Transverse colon (tissue), 4 donors: ENCODE measurements around the gene MARK2. TPM values are rescaled to one million over a fixed set of nuclear protein-coding genes. Genes with fewer than 3 reads are reported as not detected.

Experiments used
- DNase-seq: peaks from one replicate; pipeline ENCODE4 v3.0.0-alpha.2; 2019
- H3K27ac ChIP-seq, 4 donors: fragments of 200-600 bp; sonication (generic); 2 replicates each; pipeline ENCODE4 v1.5.1; 2016 to 2018; ENCODE audit warnings: inconsistent platforms in 4 of 4
- H3K27me3 ChIP-seq: fragments of 200-600 bp; sonication (generic); 2 replicates; pipeline ENCODE4 v1.5.1; 2017; ENCODE audit warnings: inconsistent platforms
- H3K36me3 ChIP-seq, 4 donors: fragments of 200-600 bp; sonication (generic); 2 replicates each; pipeline ENCODE4 v1.5.1; 2017 to 2019; ENCODE audit warnings: inconsistent platforms in 4 of 4
- H3K4me1 ChIP-seq, 4 donors: fragments of 200-600 bp; sonication (generic); 2 replicates each; pipeline ENCODE4 v1.5.1; 2017 to 2020; ENCODE audit warnings: inconsistent platforms in 4 of 4
- H3K4me3 ChIP-seq, 4 donors: fragments of 200-600 bp; sonication (generic); 1 replicate in 1 of 4; 2 replicates in 3 of 4; pipeline versions ENCODE4 v1.5.1 to v1.6.1; 2017 to 2019; ENCODE audit warnings: inconsistent platforms in 4 of 4
- H3K9me3 ChIP-seq, 2 donors: fragments of 200-600 bp; sonication (generic); 2 replicates each; pipeline ENCODE4 v1.5.1; 2017 to 2019; ENCODE audit warnings: inconsistent platforms in 2 of 2
- EP300 ChIP-seq: sonication (generic); formaldehyde crosslinking; IDR thresholded peaks from one replicate; pipeline ENCODE4 v1.6.1; 2017; ENCODE audit warnings: antibody characterized with exemption, low read depth
- POLR2A ChIP-seq: fragments of 450-650 bp; IDR thresholded peaks from one replicate; pipeline ENCODE4 v1.6.1; 2016; ENCODE audit warnings: antibody characterized with exemption, mild to moderate bottlenecking, moderate library complexity
- POLR2AphosphoS5 ChIP-seq, 3 donors: sonication (generic); formaldehyde crosslinking; IDR thresholded peaks; one replicate each; pipeline ENCODE4 v1.6.1; 2016; ENCODE audit warnings: antibody characterized with exemption in 3 of 3
- WGBS, 2 donors: methylation state at CpG; one replicate each; pipeline ENCODE4 v1.1.5; 2018; ENCODE audit warnings: low coverage in 1 of 2; 5-methylcytosine and 5-hydroxymethylcytosine counted together
- in situ Hi-C, 4 donors: fragments of 200-750 bp; cut with MboI; loops; one replicate each; pipeline versions ENCODE4 v1.15.0 to v1.15.1; 2017; ENCODE audit warnings: low sequenced_read_pairs in 3 of 4, low pct_ligation_motif_present in 1 of 4, low pct_unique_long_range_greater_than_20kb in 1 of 4
- intact Hi-C: fragments of 100-400 bp; cut with DNase I; formaldehyde crosslinking; loops from one replicate; pipeline ENCODE4 v1.15.1; 2023; ENCODE audit warnings: low total_unique reads
- total RNA-seq, 4 donors: library from RNA; depleted of rRNA; stranded (reverse); fragments of >200 nt; gene quantifications; one replicate each; pipeline ENCODE4 v1.1.0, GENCODE V29; 2016
- TF ChIP-seq, protein P1 (sequence below), 5 experiments: fragments of 200-600 bp in 3 of 5; fragments of 450-650 bp in 2 of 5; sonication (generic) in 3 of 5; IDR thresholded peaks; 1 replicate in 2 of 5; 2 replicates in 3 of 5; pipeline ENCODE4 v1.5.1; 2016 to 2017; ENCODE audit warnings: antibody characterized with exemption in 5 of 5, inconsistent platforms in 3 of 5, mild to moderate bottlenecking in 2 of 5, moderate library complexity in 1 of 5

The MARK2 gene
- total RNA-seq, 4 donors from 2014 or later, result 33.0 to 106 (median 77.8) TPM

DNA sequence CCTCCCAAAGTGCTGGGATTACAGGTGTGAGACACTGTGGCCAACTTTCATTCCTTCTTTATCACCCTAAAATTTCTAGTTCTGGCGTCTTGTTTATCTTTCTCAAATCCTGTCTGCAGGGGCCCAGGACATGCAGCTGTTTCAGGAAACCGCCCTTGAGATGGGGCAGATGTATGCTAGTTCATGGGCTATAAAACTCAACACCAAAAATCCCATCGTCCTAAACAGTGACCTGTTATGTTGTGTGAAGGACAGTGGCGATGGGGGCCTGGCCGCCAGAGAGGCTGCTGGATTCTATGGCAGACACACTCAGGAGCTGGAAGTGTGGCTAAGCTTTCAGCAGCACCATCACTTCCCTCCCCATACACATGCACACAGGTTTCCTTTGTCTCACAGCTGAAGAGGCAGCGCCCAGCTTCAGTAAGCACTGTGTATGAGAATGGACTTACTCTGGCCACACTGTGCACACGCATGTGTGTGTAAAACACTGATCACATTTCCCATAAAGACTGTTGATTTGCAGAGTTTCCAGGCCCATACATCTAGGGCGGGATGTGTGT is 36.7 kb downstream of the MARK2 start:
- H3K27me3 ChIP-seq, result no peaks in the 10 kb centered on the region
- no peaks in the 10 kb centered on the region for H3K36me3 ChIP-seq
- H3K4me1 ChIP-seq, result peaks cover 38 to 65% (median 50%) of the 10 kb centered on the region in 4 donors
- H3K27ac ChIP-seq, result no peak overlapping the region
- in situ Hi-C loops (no loop called here), intact Hi-C loops (no loop called here)
- TF ChIP-seq EP300 (no peak), POLR2AphosphoS5 (IDR thresholded peaks at IDR 0.05) (no peak), POLR2A (no peak)
- TF ChIP-seq, protein P1, sequence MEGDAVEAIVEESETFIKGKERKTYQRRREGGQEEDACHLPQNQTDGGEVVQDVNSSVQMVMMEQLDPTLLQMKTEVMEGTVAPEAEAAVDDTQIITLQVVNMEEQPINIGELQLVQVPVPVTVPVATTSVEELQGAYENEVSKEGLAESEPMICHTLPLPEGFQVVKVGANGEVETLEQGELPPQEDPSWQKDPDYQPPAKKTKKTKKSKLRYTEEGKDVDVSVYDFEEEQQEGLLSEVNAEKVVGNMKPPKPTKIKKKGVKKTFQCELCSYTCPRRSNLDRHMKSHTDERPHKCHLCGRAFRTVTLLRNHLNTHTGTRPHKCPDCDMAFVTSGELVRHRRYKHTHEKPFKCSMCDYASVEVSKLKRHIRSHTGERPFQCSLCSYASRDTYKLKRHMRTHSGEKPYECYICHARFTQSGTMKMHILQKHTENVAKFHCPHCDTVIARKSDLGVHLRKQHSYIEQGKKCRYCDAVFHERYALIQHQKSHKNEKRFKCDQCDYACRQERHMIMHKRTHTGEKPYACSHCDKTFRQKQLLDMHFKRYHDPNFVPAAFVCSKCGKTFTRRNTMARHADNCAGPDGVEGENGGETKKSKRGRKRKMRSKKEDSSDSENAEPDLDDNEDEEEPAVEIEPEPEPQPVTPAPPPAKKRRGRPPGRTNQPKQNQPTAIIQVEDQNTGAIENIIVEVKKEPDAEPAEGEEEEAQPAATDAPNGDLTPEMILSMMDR (IDR thresholded peaks at IDR 0.05), result no peak
- no peak overlapping the region for H3K4me3 ChIP-seq
- WGBS, 2 donors, result 84 to 96% methylated on average over 4 to 8 of the region's 8 CpGs
- no peak for DNase-seq
- H3K9me3 ChIP-seq, result no peaks in the 10 kb centered on the region

DNA sequence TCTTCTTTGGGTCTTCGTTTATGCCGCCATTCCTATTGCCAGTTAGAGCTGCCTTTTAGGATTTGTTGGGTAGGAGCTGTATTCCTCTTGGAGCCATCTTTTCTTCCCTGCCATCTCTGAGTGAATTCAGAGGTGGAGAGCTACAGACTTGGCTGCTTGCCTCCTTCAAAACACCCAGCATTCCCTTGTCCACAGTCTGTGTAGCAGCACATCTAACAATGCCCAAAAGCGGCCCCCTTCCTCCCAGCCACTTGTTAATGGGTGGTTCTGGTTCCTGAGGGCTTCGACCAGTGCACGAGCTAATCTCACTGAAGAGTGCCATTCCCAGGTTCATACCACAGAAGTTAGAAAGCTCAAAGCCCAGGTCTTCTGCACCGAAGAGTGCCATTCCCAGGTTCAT is 37.7 kb downstream of the MARK2 start:
- peaks cover 32 to 62% (median 48%) of the 10 kb centered on the region in 4 donors for H3K4me1 ChIP-seq

DNA sequence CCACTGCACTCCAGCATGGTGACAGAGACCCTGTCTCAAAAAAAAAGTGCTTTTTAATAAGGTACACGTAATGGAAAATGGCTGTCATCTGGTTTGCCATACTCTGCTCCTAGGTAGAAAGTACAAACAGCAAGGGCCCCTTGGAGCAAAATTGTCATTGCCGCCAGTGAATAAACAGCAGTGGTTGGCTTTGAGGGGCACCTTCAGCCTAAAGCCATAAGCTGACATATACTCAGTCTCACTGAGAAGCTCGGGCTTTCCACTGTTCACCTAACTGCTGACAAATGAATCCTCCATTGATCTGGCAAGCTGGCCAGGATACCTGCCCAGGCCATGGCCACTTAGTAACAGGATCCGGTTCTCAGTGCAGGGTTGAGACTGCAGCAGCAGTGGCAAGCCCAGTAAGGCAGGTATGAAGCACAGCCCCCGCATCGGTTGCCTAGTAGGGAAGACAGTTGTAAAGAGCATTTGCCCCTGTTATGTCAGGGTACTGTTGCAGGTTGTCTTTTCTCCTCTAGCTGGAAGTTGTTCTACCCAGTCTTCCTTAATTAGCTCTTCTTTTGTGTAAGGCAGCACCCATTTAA is 38.8 kb downstream of the MARK2 start:
- in situ Hi-C loops, result no loop called here

More for the DNA sequence above, 37.7 kb downstream of the MARK2 start:
- TF ChIP-seq EP300 (no peak), POLR2AphosphoS5 (IDR thresholded peaks at IDR 0.05) (no peak)
- no peaks in the 10 kb centered on the region for H3K9me3 ChIP-seq
- H3K4me3 ChIP-seq, result no peak overlapping the region
- intact Hi-C loops, result no loop called here
- H3K27ac ChIP-seq, result no peak overlapping the region
- H3K27me3 ChIP-seq, result no peaks in the 10 kb centered on the region
- in situ Hi-C loops, result no loop called here
- WGBS, 2 donors, result 92 to 96% methylated on average over 4 to 6 of the region's 6 CpGs
- no peaks in the 10 kb centered on the region for H3K36me3 ChIP-seq
- DNase-seq, result no peak

DNA sequence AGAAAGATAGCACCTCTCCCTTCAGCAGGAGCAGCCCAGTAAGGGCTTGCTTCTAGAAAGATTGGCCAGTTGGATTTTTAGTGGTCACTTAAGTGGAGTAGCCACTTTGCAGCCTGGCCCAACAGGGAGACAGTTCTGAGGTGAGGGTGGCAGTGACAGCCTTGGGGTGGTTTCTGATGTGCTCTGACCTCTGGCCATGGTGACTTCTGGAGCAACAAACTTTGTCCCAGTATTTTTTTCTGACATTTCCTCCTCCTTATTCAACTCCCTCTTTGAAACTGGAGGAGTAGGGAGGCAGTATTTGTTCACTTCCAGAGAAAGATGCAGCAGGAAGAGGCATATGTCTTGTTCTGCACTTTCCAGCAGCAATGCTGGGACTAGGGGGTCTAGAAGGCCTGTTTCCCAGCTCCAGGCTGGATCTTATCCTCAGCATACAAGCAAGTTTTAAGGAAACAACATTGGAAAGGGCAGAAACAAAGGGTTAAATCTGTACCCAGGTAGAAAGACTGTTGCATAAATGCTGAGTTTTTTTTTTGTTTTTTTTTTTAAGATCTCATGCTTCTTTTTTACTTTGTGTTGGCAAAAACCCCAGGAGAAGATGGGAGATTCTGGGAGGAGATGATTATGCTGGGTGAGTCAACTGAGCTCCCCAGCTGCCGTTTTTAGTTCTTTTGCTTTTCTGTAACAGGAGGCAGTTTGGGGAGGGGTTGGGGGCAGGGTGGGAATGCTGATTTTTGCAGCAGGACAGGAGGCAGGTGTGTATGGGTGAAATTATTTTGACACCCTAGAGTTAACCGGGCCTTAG is 40.9 kb downstream of the MARK2 start:
- Histone ChIP-seq H3K27me3 (no peaks in the 10 kb centered on the region), H3K36me3 (no peaks in the 10 kb centered on the region), H3K9me3 (no peaks in the 10 kb centered on the region), H3K4me1 (peaks cover 11 to 56% (median 40%) of the 10 kb centered on the region in 4 donors), H3K4me3 (no peak overlapping the region), H3K27ac (peak overlapping the region; percentile 36 to 67 (median 58))
- WGBS, 2 donors, result 22 to 25% methylated on average over 2 of the region's 2 CpGs
- intact Hi-C loops (no loop called here), in situ Hi-C loops (no loop called here)
- DNase-seq, result peak; percentile 31
- peak in 1 of 3 donors; percentile 28 for TF ChIP-seq POLR2AphosphoS5 (IDR thresholded peaks at IDR 0.05)
- TF ChIP-seq, protein P1 (IDR thresholded peaks at IDR 0.05), result no peak

More for the DNA sequence above, 38.8 kb downstream of the MARK2 start:
- no peak overlapping the region for H3K27ac ChIP-seq
- no peak overlapping the region for H3K4me3 ChIP-seq
- H3K36me3 ChIP-seq, result no peaks in the 10 kb centered on the region
- peaks cover 26 to 52% (median 40%) of the 10 kb centered on the region in 4 donors for H3K4me1 ChIP-seq
- no peaks in the 10 kb centered on the region for H3K9me3 ChIP-seq
- intact Hi-C loops, result no loop called here
- no peak for DNase-seq
- no peak for TF ChIP-seq POLR2A
- no peak for TF ChIP-seq POLR2AphosphoS5 (IDR thresholded peaks at IDR 0.05)
- no peak for TF ChIP-seq EP300
- TF ChIP-seq, protein P1 (IDR thresholded peaks at IDR 0.05), result no peak
- WGBS, 2 donors, result 95% methylated on average over 6 of the region's 6 CpGs; no CpG with 5 or more reads in 1 of the 2 donors
- no peaks in the 10 kb centered on the region for H3K27me3 ChIP-seq
